ENCODE data around the gene SBF2.

The SBF2 gene

GRCh38 chr11:10285148-10285802 is 8.7 kb downstream of the SBF2 start:
- TF ChIP-seq, protein P1, sequence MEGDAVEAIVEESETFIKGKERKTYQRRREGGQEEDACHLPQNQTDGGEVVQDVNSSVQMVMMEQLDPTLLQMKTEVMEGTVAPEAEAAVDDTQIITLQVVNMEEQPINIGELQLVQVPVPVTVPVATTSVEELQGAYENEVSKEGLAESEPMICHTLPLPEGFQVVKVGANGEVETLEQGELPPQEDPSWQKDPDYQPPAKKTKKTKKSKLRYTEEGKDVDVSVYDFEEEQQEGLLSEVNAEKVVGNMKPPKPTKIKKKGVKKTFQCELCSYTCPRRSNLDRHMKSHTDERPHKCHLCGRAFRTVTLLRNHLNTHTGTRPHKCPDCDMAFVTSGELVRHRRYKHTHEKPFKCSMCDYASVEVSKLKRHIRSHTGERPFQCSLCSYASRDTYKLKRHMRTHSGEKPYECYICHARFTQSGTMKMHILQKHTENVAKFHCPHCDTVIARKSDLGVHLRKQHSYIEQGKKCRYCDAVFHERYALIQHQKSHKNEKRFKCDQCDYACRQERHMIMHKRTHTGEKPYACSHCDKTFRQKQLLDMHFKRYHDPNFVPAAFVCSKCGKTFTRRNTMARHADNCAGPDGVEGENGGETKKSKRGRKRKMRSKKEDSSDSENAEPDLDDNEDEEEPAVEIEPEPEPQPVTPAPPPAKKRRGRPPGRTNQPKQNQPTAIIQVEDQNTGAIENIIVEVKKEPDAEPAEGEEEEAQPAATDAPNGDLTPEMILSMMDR (IDR thresholded peaks at IDR 0.05; ENCODE audit: borderline replicate concordance, insufficient read depth, low read depth, low read length): no peak
- H3K4me3 ChIP-seq (ENCODE audit: low read depth, low read length): no peak overlapping the region

- TF ChIP-seq, protein P1 (IDR thresholded peaks at IDR 0.05; ENCODE audit: borderline replicate concordance, insufficient read depth, low read depth, low read length): no peak
These were observed 10.0 kb downstream of the SBF2 start for GRCh38 chr11:10283991-10284390.

DNA sequence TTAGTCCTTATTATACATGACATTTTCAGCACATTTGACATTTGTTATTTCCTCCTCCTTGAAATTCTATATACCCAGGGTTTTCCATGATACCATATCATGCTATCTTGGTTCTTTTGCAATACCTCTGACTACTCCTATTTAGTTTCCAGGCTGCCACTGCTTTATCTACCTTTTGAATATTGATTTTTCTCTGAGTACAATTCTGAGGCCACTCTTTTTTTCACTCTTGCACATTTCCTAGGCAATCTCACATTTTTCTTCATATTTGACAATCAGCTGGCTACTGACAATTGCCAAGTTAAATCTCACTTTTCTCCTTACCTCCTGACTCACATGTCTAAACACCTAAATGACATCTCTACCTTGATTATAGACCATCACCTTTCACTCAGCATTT is 11.9 kb downstream of the SBF2 start:
- H3K4me3 ChIP-seq (ENCODE audit: low read depth, low read length): no peak overlapping the region
- TF ChIP-seq, protein P1 (IDR thresholded peaks at IDR 0.05; ENCODE audit: borderline replicate concordance, insufficient read depth, low read depth, low read length): no peak

More at GRCh38 chr11:10283991-10284390, 10.0 kb downstream of the SBF2 start:
- H3K4me3 ChIP-seq (ENCODE audit: low read depth, low read length): no peak overlapping the region

GRCh38 chr11:10275714-10276113 is 18.3 kb downstream of the SBF2 start:
- TF ChIP-seq, protein P1 (IDR thresholded peaks at IDR 0.05; ENCODE audit: borderline replicate concordance, insufficient read depth, low read depth, low read length): no peak
- H3K4me3 ChIP-seq (ENCODE audit: low read depth, low read length): no peak overlapping the region

- TF ChIP-seq, protein P1 (IDR thresholded peaks at IDR 0.05; ENCODE audit: borderline replicate concordance, insufficient read depth, low read depth, low read length): no peak
- no peak overlapping the region for H3K4me3 ChIP-seq (ENCODE audit: low read depth, low read length)
These were observed 19.3 kb downstream of the SBF2 start for GRCh38 chr11:10274726-10275125.

GRCh38 chr11:10273738-10274137 is 20.3 kb downstream of the SBF2 start:
- TF ChIP-seq, protein P1 (IDR thresholded peaks at IDR 0.05; ENCODE audit: borderline replicate concordance, insufficient read depth, low read depth, low read length): no peak
- H3K4me3 ChIP-seq (ENCODE audit: low read depth, low read length): no peak overlapping the region

- H3K4me3 ChIP-seq (ENCODE audit: low read depth, low read length): no peak overlapping the region
- TF ChIP-seq, protein P1 (IDR thresholded peaks at IDR 0.05; ENCODE audit: borderline replicate concordance, insufficient read depth, low read depth, low read length): no peak
These were observed 21.9 kb downstream of the SBF2 start for GRCh38 chr11:10272132-10272531.
